Measurements from ENCODE around the gene DNAJC1.
A peak's percentile ranks its signal among the peaks of the same experiment; 100 is the strongest.

The DNAJC1 gene

DNA sequence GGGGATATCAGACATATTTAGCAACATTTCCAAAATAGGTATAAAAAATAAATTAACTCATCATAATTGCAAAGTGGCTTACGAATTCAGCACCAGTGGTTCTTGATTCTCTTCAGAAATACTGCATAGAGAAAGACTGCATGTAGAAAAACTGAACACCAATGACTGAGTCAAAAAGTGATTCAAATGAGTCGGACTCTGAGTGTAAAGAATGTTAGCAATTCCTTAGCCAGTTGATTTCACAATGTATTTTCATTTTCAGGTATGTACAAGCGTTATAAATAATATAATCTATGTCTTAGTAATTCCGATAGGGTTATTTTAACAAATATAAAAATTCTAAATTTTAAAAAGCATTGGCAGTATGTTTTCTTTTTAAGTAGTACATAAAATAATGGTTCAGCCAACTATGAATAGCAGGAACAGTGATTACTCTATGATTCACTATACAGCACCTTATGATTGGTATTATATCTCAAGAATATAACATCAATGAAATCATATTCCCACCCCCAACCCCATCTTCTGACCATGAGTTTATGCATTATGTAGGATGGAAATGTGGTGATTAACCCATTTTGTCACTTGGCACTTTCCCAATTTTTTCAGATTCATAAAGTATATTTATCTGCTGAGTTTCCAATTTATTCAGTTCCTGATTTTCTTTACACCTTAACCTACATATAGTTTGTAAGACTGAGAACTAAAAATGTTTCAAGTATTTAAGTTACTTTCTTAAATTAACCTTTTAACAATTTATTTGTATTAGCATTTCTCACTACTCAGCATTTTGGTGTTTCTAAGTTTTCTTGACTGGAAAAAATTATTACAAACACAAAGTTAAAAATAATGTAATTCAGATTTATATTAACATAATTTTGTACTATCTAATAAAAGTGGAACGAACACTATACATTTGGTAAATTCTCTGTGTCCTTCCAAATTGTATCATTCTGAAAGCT is 33.9 kb downstream of the DNAJC1 start:
- TF ChIP-seq, protein P1, sequence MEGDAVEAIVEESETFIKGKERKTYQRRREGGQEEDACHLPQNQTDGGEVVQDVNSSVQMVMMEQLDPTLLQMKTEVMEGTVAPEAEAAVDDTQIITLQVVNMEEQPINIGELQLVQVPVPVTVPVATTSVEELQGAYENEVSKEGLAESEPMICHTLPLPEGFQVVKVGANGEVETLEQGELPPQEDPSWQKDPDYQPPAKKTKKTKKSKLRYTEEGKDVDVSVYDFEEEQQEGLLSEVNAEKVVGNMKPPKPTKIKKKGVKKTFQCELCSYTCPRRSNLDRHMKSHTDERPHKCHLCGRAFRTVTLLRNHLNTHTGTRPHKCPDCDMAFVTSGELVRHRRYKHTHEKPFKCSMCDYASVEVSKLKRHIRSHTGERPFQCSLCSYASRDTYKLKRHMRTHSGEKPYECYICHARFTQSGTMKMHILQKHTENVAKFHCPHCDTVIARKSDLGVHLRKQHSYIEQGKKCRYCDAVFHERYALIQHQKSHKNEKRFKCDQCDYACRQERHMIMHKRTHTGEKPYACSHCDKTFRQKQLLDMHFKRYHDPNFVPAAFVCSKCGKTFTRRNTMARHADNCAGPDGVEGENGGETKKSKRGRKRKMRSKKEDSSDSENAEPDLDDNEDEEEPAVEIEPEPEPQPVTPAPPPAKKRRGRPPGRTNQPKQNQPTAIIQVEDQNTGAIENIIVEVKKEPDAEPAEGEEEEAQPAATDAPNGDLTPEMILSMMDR (IDR thresholded peaks at IDR 0.05), result no peak
- TF ChIP-seq ZFX (IDR thresholded peaks at IDR 0.05; ENCODE audit: borderline replicate concordance), result no peak
- H3K27ac ChIP-seq, result no peak overlapping the region

GRCh38 chr10:21964983-21965665 is 38.4 kb downstream of the DNAJC1 start:
- peak overlapping the region; percentile 62 for H3K27ac ChIP-seq
- TF ChIP-seq ZFX (IDR thresholded peaks at IDR 0.05; ENCODE audit: borderline replicate concordance), result no peak
- TF ChIP-seq, protein P1 (IDR thresholded peaks at IDR 0.05), result no peak

- TF ChIP-seq, protein P1 (IDR thresholded peaks at IDR 0.05), result no peak
- no peak for TF ChIP-seq ZFX (IDR thresholded peaks at IDR 0.05; ENCODE audit: borderline replicate concordance)
- no peak overlapping the region for H3K27ac ChIP-seq
Measured at GRCh38 chr10:21962358-21962757, 41.2 kb downstream of the DNAJC1 start.

DNA sequence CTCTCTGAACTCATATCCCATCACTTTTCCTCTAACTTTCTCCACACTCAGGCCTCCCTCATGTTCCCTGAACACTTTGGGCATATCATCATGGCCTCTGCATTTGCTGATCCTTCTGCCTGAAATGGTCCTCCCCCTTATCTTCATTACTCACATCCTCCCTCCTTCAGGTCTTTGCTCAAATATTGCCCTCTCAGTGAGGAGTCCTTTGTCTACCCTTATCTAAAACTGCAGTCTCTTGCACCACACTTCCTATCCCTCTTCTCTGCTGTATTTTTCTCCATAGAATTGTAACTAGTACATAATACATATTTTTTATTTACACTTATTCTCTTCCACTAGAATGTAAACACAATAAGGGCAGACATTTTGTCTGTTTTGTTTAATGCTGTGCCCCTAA is 41.7 kb downstream of the DNAJC1 start:
- no peak for TF ChIP-seq ZFX (IDR thresholded peaks at IDR 0.05; ENCODE audit: borderline replicate concordance)
- TF ChIP-seq, protein P1 (IDR thresholded peaks at IDR 0.05), result no peak
- no peak overlapping the region for H3K27ac ChIP-seq

- H3K27ac ChIP-seq, result no peak overlapping the region
- TF ChIP-seq, protein P1 (IDR thresholded peaks at IDR 0.05), result no peak
- no peak for TF ChIP-seq ZFX (IDR thresholded peaks at IDR 0.05; ENCODE audit: borderline replicate concordance)
Measured at GRCh38 chr10:21959998-21960397, 43.5 kb downstream of the DNAJC1 start.

DNA sequence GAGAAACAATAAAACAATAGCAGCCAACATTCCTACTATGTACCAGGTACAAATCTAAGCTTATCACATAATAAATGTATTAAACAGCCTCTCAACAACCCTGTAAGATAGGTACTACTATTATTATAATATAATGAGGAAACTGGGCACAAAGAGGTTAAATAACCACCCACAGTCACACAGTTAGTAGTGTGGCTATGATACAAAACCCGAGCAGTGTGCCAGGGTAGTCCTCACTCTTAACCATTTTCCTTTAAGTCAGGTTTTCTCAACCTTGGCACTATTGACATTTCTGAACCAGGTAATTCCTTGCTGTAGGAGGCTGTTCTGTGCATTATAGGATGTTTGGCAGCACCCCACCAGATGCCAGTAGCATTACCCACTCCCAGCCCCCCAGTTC is 48.8 kb downstream of the DNAJC1 start:
- TF ChIP-seq, protein P1 (IDR thresholded peaks at IDR 0.05), result no peak
- no peak for TF ChIP-seq ZFX (IDR thresholded peaks at IDR 0.05; ENCODE audit: borderline replicate concordance)
- no peak overlapping the region for H3K27ac ChIP-seq

DNA sequence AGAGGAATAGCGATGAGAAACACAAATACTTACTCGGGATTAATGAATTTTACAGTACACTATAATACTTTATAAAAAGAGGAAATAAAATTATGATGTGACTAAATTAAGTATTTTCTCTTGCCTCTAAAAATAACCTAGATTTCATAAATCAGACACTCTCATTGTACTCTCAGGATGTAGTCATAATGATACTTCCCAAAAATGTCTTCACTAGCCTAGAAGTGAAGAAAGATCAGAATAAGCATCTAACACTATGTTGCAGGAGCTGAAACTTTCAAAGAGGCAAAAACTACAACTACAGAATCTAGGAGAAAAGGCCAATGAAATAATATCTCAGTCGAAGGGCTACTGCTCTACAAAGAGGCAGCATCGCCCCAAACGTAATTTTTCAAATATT is 49.4 kb downstream of the DNAJC1 start:
- TF ChIP-seq ZFX (IDR thresholded peaks at IDR 0.05; ENCODE audit: borderline replicate concordance), result no peak
- TF ChIP-seq, protein P1 (IDR thresholded peaks at IDR 0.05), result no peak
- no peak overlapping the region for H3K27ac ChIP-seq

Data from 22Rv1 (cell line).